Measurements from ENCODE around the gene CLEC4F. TPM values are rescaled to one million over a fixed set of nuclear protein-coding genes. Genes with fewer than 3 reads are reported as not detected.

Gene CLEC4F
- total and polyA plus RNA-seq, 2 of the 4 experiments (the other 2 are of a cell fraction) = not detected

GRCh38 chr2:70790136-70790828 lies 30.1 kb downstream of the CLEC4F start, which contains the start of gene FIGLA:
TSS of gene FIGLA (minus strand) at chr2:70790643. CDS start at chr2:70790638, 5 bp downstream.
- H2BK120ac ChIP-seq (ENCODE audit: low read depth, low read length) = no peak within 1 kb of the TSS
- no peak within 1 kb of the TSS for H3K18ac ChIP-seq (ENCODE audit: low read depth, low read length)
- no peak within 1 kb of the TSS for H3K4me3 ChIP-seq (ENCODE audit: insufficient read depth, low read depth, low read length)
- H2BK15ac ChIP-seq (ENCODE audit: low read depth, low read length) = no peak within 1 kb of the TSS
- DNase-seq (no peak), ATAC-seq (ENCODE audit: low read depth) (peak; percentile 29)
- H3K14ac ChIP-seq (replicated peaks; ENCODE audit: low read depth, low read length) = no peak within 1 kb of the TSS
- H3K4me1 ChIP-seq (ENCODE audit: control insufficient read depth, insufficient read depth, low read length) = no peaks in the 10 kb centered on the region
- no peak within 1 kb of the TSS for H3K4ac ChIP-seq (ENCODE audit: low read depth, low read length)
- no peak within 1 kb of the TSS for H2BK5ac ChIP-seq (ENCODE audit: low read depth, low read length, poor library complexity, severe bottlenecking)
- peak within 1 kb of the TSS; percentile 27 for H2AFZ ChIP-seq (replicated peaks; ENCODE audit: low read length, poor library complexity)
- H3K9ac ChIP-seq (ENCODE audit: low read depth, low read length) = no peak within 1 kb of the TSS
- H4K20me1 ChIP-seq (ENCODE audit: insufficient read depth, low read length) = no peaks in the 10 kb centered on the region
- ChIA-PET POLR2A (ENCODE audit: unreplicated experiment) (interaction anchor here (0.6 kb wide), 1 partner anchor 101 kb away, joined by 4 read pairs; no protein-coding TSS in a partner anchor), CTCF (no interaction called here)
- no peak within 1 kb of the TSS for H4K91ac ChIP-seq (ENCODE audit: insufficient read depth, low read depth, low read length)
- H3K36me3 ChIP-seq (ENCODE audit: control insufficient read depth, insufficient read depth, low read length) = no peaks in the 10 kb centered on the region
- H3K9me3 ChIP-seq (ENCODE audit: control insufficient read depth, insufficient read depth, low read length) = no peaks in the 10 kb centered on the region
- H3K27ac ChIP-seq (ENCODE audit: insufficient read depth, low read length) = no peak within 1 kb of the TSS
- no peak within 1 kb of the TSS for H3K4me2 ChIP-seq (ENCODE audit: low read depth, low read length)
- no peak within 1 kb of the TSS for H3K23ac ChIP-seq (ENCODE audit: low read depth, low read length)
- H3K9me1 ChIP-seq (ENCODE audit: insufficient read depth, low read length) = no peaks in the 10 kb centered on the region
- WGBS, 2 experiments (ENCODE audit: extremely low coverage in 2 of 2, insufficient read length in 1 of 2) = 2% methylated on average over 38 of the region's 69 CpGs; no CpG with 5 or more reads in 1 of the 2 experiments
- BruUV-seq (replicated peaks) = no TSS peak
- H2AK9ac ChIP-seq (replicated peaks; ENCODE audit: low read depth, low read length, poor library complexity) = no peak within 1 kb of the TSS
- no peak for TF ChIP-seq RFX5 (IDR thresholded peaks at IDR 0.05; ENCODE audit: low read depth, low read length)
- TF ChIP-seq ELK1 (IDR thresholded peaks at IDR 0.05; ENCODE audit: borderline replicate concordance, low read depth, low read length) = no peak
- TF ChIP-seq SMC3 (IDR thresholded peaks at IDR 0.05; ENCODE audit: low read depth, low read length) = no peak
- no peak for TF ChIP-seq RAD21 (IDR thresholded peaks at IDR 0.05; ENCODE audit: low read length)
- no peak for TF ChIP-seq BHLHE40 (IDR thresholded peaks at IDR 0.05; ENCODE audit: low read depth, low read length)
- TF ChIP-seq MAZ (IDR thresholded peaks at IDR 0.05; ENCODE audit: borderline replicate concordance, low read depth, low read length) = no peak
- no peak for TF ChIP-seq POLR2A (IDR thresholded peaks at IDR 0.05; ENCODE audit: low read depth, low read length)
- TF ChIP-seq RCOR1 (IDR thresholded peaks at IDR 0.05; ENCODE audit: insufficient replicate concordance, low read length) = no peak
- no peak for TF ChIP-seq NFE2L2 (IDR thresholded peaks at IDR 0.05; ENCODE audit: low read depth, low read length)
- TF ChIP-seq USF2 (IDR thresholded peaks at IDR 0.05; ENCODE audit: low read depth, low read length) = no peak
- TF ChIP-seq CTCF (conservative IDR thresholded peaks at IDR 0.05; ENCODE audit: low read depth, low read length) = no peak
- no peak for TF ChIP-seq MAFK (IDR thresholded peaks at IDR 0.05; ENCODE audit: low read depth, low read length)
- intact Hi-C loops (cut with micrococcal nuclease) = no loop called here
- in situ Hi-C loops (cut with MboI; ENCODE audit: low sequenced_read_pairs) = no loop called here
- no peak within 1 kb of the TSS for H4K5ac ChIP-seq (ENCODE audit: low read depth, low read length)
- no peak within 1 kb of the TSS for H4K8ac ChIP-seq (ENCODE audit: low read depth in 2 of 2, low read length in 2 of 2)
- no peak within 1 kb of the TSS for H3K56ac ChIP-seq (ENCODE audit: extremely low read depth, insufficient read depth, low read length)
- dilution Hi-C loops (cut with HindIII; ENCODE audit: low sequenced_read_pairs, unreplicated experiment) = no loop called here
- H3K79me1 ChIP-seq (ENCODE audit: low read depth in 1 of 2, low read length in 2 of 2) = no peaks in the 10 kb centered on the region
- no peak within 1 kb of the TSS for H2AK5ac ChIP-seq (ENCODE audit: low read depth, low read length)
- no peak within 1 kb of the TSS for H2BK20ac ChIP-seq (ENCODE audit: low read depth, low read length)
- peaks cover 33% of the 10 kb centered on the region for H3K27me3 ChIP-seq (ENCODE audit: control insufficient read depth, insufficient read depth, low read length)
